Measurements from ENCODE around the gene ACBD7.

DNA sequence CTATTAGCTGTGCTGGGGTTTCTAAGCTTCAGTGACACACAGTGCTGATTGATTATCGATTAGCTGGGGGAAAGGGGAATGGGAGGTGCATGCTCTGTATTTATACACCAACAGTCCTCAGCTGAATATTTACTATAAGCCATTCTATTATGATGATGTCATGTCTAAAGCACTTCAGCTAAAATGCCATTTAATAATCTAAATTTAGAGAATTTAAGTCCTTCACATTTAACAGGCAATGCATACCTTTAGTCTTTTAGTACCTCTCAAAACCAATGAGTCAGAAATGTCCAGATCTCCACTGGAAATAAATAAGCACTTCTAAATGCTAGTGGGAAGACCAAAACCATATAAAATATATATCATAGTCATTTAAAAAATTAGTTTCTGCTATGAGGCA, 33.1 kb upstream of the ACBD7 start:
- TF ChIP-seq CTCF (IDR thresholded peaks at IDR 0.05) (no peak), POLR2A (IDR thresholded peaks at IDR 0.05) (no peak)

All from uterus (tissue), 2 donors.